H9 (cell line): Measurements from ENCODE around the gene LHPP. TPM values are rescaled to one million over a fixed set of nuclear protein-coding genes. Genes with fewer than 3 reads are reported as not detected.

Experiments
- DNase-seq: peaks from one replicate; pipeline ENCODE4 v3.0.0-alpha.2; 2017
- H2AFZ ChIP-seq: one replicate; pipeline ENCODE4 v1.6.1; 2013; ENCODE audit warnings: mild to moderate bottlenecking, low read length, control low read depth, moderate library complexity
- H2AK5ac ChIP-seq: 2 replicates; pipeline ENCODE4 v1.6.1; 2013; ENCODE audit warnings: low read length, control low read depth, mixed read lengths; ENCODE audit not compliant: insufficient read length
- H2BK120ac ChIP-seq: one replicate; pipeline ENCODE4 v1.6.1; 2013; ENCODE audit warnings: low read depth, mild to moderate bottlenecking, low read length, control low read depth, inconsistent platforms; ENCODE audit not compliant: poor library complexity, severe bottlenecking
- H2BK12ac ChIP-seq: 2 replicates; pipeline ENCODE4 v1.6.1; 2013; ENCODE audit warnings: low read length, control low read depth, mixed read lengths, low read depth; ENCODE audit not compliant: insufficient read length
- H2BK15ac ChIP-seq: 2 replicates; pipeline ENCODE4 v1.6.1; 2013; ENCODE audit warnings: low read depth, low read length, control low read depth
- H2BK20ac ChIP-seq: one replicate; pipeline ENCODE4 v1.6.1; 2013; ENCODE audit warnings: low read depth, mild to moderate bottlenecking, low read length, control low read depth, inconsistent platforms; ENCODE audit not compliant: poor library complexity, severe bottlenecking
- H2BK5ac ChIP-seq: 2 replicates; pipeline ENCODE4 v1.6.1; 2013; ENCODE audit warnings: low read length, control low read depth, mixed read lengths; ENCODE audit not compliant: insufficient read length
- H3K14ac ChIP-seq: 2 replicates; pipeline ENCODE4 v1.6.1; 2013; ENCODE audit warnings: low read length, control low read depth; ENCODE audit not compliant: insufficient read depth
- H3K18ac ChIP-seq: 2 replicates; pipeline ENCODE4 v1.6.1; 2013; ENCODE audit warnings: low read depth, mild to moderate bottlenecking, mixed read lengths, low read length, control low read depth; ENCODE audit not compliant: insufficient read length
- H3K23ac ChIP-seq: 2 replicates; pipeline ENCODE4 v1.6.1; 2013; ENCODE audit warnings: low read length, control low read depth, mixed read lengths, low read depth; ENCODE audit not compliant: insufficient read length
- H3K23me2 ChIP-seq: 2 replicates; pipeline ENCODE4 v1.6.1; 2013; ENCODE audit warnings: low read depth, mild to moderate bottlenecking, mixed read lengths, low read length, control low read depth; ENCODE audit not compliant: insufficient read length, poor library complexity, severe bottlenecking
- H3K27ac ChIP-seq: 2 replicates; pipeline ENCODE4 v1.5.1; 2013; ENCODE audit warnings: low read length, control low read depth, mixed read lengths, low read depth; ENCODE audit not compliant: insufficient read length
- H3K27me3 ChIP-seq: 2 replicates; pipeline ENCODE4 v1.6.1; 2013; ENCODE audit warnings: low read length, control low read depth, inconsistent platforms; ENCODE audit not compliant: insufficient read depth
- H3K4ac ChIP-seq: 2 replicates; pipeline ENCODE4 v1.6.1; 2013; ENCODE audit warnings: low read depth, mild to moderate bottlenecking, control low read depth, inconsistent platforms, low read length, moderate library complexity
- H3K4me1 ChIP-seq: 2 replicates; pipeline ENCODE4 v1.6.1; 2013; ENCODE audit warnings: low read length, control low read depth, inconsistent platforms; ENCODE audit not compliant: insufficient read depth
- H3K4me2 ChIP-seq: 2 replicates; pipeline ENCODE4 v1.6.1; 2013; ENCODE audit warnings: low read length, control low read depth, mixed read lengths; ENCODE audit not compliant: insufficient read length, insufficient read depth
- H3K56ac ChIP-seq: 2 replicates; pipeline ENCODE4 v1.6.1; 2013; ENCODE audit warnings: low read depth, mild to moderate bottlenecking, mixed read lengths, low read length, control low read depth; ENCODE audit not compliant: insufficient read length
- H3K79me1 ChIP-seq: 2 replicates; pipeline ENCODE4 v1.6.1; 2013; ENCODE audit warnings: low read depth, mild to moderate bottlenecking, moderate library complexity, low read length, control low read depth, inconsistent platforms; ENCODE audit not compliant: insufficient read depth, poor library complexity, severe bottlenecking
- H3K79me2 ChIP-seq: 2 replicates; pipeline ENCODE4 v1.6.1; 2013; ENCODE audit warnings: low read length, control low read depth, inconsistent platforms; ENCODE audit not compliant: insufficient read depth
- H3K9ac ChIP-seq: 2 replicates; pipeline ENCODE4 v1.6.1; 2013; ENCODE audit warnings: low read length, control low read depth, mixed read lengths; ENCODE audit not compliant: insufficient read length; ENCODE audit errors: extremely low read depth
- H3K9me3 ChIP-seq: one replicate; pipeline ENCODE4 v1.6.1; 2013; ENCODE audit warnings: low read depth, low read length, inconsistent platforms; ENCODE audit not compliant: control insufficient read depth
- H3T11ph ChIP-seq: one replicate; pipeline ENCODE4 v1.6.1; 2013; ENCODE audit warnings: mild to moderate bottlenecking, low read length, control low read depth, inconsistent platforms
- H4K20me1 ChIP-seq: one replicate; pipeline ENCODE4 v1.6.1; 2013; ENCODE audit not compliant: control insufficient read depth, insufficient read length, insufficient read depth
- H4K5ac ChIP-seq: 2 replicates; pipeline ENCODE4 v1.6.1; 2013; ENCODE audit warnings: low read depth, mild to moderate bottlenecking, mixed read lengths, low read length, control low read depth; ENCODE audit not compliant: insufficient read length
- H4K8ac ChIP-seq: replicated peaks from 2 replicates; pipeline ENCODE4 v1.6.1; 2013; ENCODE audit warnings: low read length, control low read depth, mixed read lengths, low read depth; ENCODE audit not compliant: insufficient read length
- H4K91ac ChIP-seq: 2 replicates; pipeline ENCODE4 v1.6.1; 2013; ENCODE audit warnings: low read depth, mild to moderate bottlenecking, moderate library complexity, mixed read lengths, low read length, control low read depth; ENCODE audit not compliant: insufficient read length
- H3K27ac Mint-ChIP-seq, 3 experiments: 2 replicates in 2 of 3; 3 replicates in 1 of 3; pipeline ENCODE4 v1.8.0; 2020 to 2021; ENCODE audit warnings: mixed read lengths in 3 of 3, mild to moderate bottlenecking in 1 of 3, moderate library complexity in 1 of 3
- H3K27me3 Mint-ChIP-seq: 2 replicates; pipeline ENCODE4 v1.8.0; 2021; ENCODE audit warnings: low read depth, mild to moderate bottlenecking, moderate library complexity, mixed read lengths
- H3K36me3 Mint-ChIP-seq, 3 experiments: 2 replicates in 2 of 3; 3 replicates in 1 of 3; pipeline ENCODE4 v1.8.0; 2020 to 2021; ENCODE audit warnings: low read depth in 3 of 3, mixed read lengths in 3 of 3; ENCODE audit not compliant: insufficient read depth in 1 of 3
- H3K4me1 Mint-ChIP-seq, 2 experiments: 2 replicates each; pipeline ENCODE4 v1.8.0; 2020; ENCODE audit warnings: mixed read lengths in 2 of 2
- H3K4me3 Mint-ChIP-seq, 2 experiments: 2 replicates in 1 of 2; 3 replicates in 1 of 2; pipeline ENCODE4 v1.8.0; 2020 to 2021; ENCODE audit warnings: mild to moderate bottlenecking in 2 of 2, mixed read lengths in 2 of 2, moderate library complexity in 1 of 2
- H3K9me3 Mint-ChIP-seq, 2 experiments: 2 replicates in 1 of 2; 3 replicates in 1 of 2; pipeline ENCODE4 v1.8.0; 2020; ENCODE audit warnings: mild to moderate bottlenecking in 2 of 2, mixed read lengths in 2 of 2, moderate library complexity in 1 of 2
- WGBS: extraction: QIAGEN DNeasy Blood & Tissue Kit; methylation state at CpG from one replicate; pipeline ENCODE4 v1.1.7; 2013; ENCODE audit warnings: missing lambda C conversion rate, low lambda C conversion rate, mixed read lengths; ENCODE audit not compliant: insufficient read length; ENCODE audit errors: extremely low coverage; 5-methylcytosine and 5-hydroxymethylcytosine counted together
- total RNA-seq: library from RNA; stranded (reverse); gene quantifications from 2 replicates; pipeline ENCODE4 v1.2.1, GENCODE V29; 2021
- TF ChIP-seq, protein P1 (sequence below): fragments of 200-600 bp; sonication (generic); conservative IDR thresholded peaks from 3 replicates; pipeline ENCODE4 v1.8.0; 2021; ENCODE audit warnings: antibody characterized with exemption, mild to moderate bottlenecking

LHPP gene
- total RNA-seq, 1 experiment from 2014 or later = 29.6 TPM

DNA sequence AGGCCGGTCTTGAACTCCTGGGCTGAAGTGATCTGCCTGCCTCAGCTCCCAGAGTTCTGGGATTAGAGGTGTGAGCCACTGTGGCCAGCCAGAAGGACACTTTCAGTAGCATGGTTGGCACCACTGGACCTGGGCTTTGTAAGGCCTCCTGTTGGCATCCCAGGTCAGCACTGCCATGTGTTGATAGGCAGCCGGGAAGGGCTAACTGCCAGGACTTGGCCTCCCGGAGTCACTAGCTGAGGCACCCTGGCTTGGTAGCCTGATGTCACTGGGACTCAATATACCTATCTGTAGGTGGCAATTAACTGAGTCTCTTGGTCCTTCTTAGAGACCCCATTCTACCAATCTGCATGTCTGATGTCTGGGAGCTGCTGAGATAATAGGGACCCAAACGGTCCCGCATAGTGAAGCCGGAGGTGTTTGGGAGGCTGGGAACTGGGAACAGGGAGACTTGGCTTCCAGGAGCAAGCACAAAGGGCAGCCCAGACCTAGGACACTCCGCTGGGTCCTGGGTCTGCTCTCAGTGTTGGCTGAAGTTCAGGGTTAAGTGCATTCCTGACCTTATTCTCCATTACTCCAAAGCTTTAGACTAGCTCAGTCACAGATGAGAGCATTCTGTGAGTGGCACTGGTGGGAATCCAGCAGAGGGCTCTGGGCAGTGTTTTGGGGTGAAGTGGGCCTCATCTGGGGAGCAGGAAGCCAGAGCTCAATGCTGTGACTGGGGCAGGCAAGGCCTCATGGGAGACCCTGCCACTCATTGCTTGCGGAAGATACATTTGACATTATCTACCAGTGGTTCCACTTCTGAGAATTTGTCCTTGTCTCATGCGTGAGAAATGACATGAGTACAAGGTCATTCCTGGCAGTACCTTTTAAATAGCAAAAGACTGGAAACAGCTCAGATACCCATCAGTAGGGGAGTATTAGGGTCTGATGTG is 2.7 kb downstream of the LHPP start:
- H3K9me3 ChIP-seq = no peaks in the 10 kb centered on the region
- H3K18ac ChIP-seq = no peak overlapping the region
- Mint-ChIP-seq H3K27ac (peak overlapping the region; percentile 14 to 59 (median 19); a peak in 5 of 7 replicates), H3K36me3 (peaks cover 2 to 5% (median 5%) of the 10 kb centered on the region in 3 experiments; a peak in 6 of 7 replicates), H3K4me1 (peaks cover 49 to 52% of the 10 kb centered on the region in 2 experiments), H3K27me3 (peaks cover 8% of the 10 kb centered on the region), H3K9me3 (no peaks in the 10 kb centered on the region; a peak in 1 of 5 replicates), H3K4me3 (no peak overlapping the region; a peak in 1 of 5 replicates)
- H3K23me2 ChIP-seq = peaks cover 3% of the 10 kb centered on the region
- H3K23ac ChIP-seq = no peak overlapping the region
- H2AK5ac ChIP-seq = no peak overlapping the region
- no peak overlapping the region for H4K91ac ChIP-seq
- H2BK15ac ChIP-seq = no peak overlapping the region
- H4K20me1 ChIP-seq = no peaks in the 10 kb centered on the region
- H2BK5ac ChIP-seq = no peak overlapping the region
- no peak overlapping the region for H3K14ac ChIP-seq
- H2BK12ac ChIP-seq = no peak overlapping the region
- no peaks in the 10 kb centered on the region for H3K79me2 ChIP-seq
- H3K4me2 ChIP-seq = no peak overlapping the region
- no peak overlapping the region for H2BK20ac ChIP-seq
- no peaks in the 10 kb centered on the region for H3K27me3 ChIP-seq
- H2BK120ac ChIP-seq = no peak overlapping the region
- peaks cover 12% of the 10 kb centered on the region; the same call in 1 of the 2 replicates for H3K4me1 ChIP-seq
- no peak overlapping the region for H2AFZ ChIP-seq
- no peak overlapping the region for H4K5ac ChIP-seq
- H3T11ph ChIP-seq = no peak overlapping the region
- no peak overlapping the region for H4K8ac ChIP-seq
- WGBS = no CpG with 5 or more reads among the region's 9 CpGs
- DNase-seq = no peak
- no peak overlapping the region for H3K4ac ChIP-seq
- TF ChIP-seq, protein P1, sequence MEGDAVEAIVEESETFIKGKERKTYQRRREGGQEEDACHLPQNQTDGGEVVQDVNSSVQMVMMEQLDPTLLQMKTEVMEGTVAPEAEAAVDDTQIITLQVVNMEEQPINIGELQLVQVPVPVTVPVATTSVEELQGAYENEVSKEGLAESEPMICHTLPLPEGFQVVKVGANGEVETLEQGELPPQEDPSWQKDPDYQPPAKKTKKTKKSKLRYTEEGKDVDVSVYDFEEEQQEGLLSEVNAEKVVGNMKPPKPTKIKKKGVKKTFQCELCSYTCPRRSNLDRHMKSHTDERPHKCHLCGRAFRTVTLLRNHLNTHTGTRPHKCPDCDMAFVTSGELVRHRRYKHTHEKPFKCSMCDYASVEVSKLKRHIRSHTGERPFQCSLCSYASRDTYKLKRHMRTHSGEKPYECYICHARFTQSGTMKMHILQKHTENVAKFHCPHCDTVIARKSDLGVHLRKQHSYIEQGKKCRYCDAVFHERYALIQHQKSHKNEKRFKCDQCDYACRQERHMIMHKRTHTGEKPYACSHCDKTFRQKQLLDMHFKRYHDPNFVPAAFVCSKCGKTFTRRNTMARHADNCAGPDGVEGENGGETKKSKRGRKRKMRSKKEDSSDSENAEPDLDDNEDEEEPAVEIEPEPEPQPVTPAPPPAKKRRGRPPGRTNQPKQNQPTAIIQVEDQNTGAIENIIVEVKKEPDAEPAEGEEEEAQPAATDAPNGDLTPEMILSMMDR = no peak
- no peak overlapping the region for H3K9ac ChIP-seq
- no peak overlapping the region for H3K27ac ChIP-seq
- H3K79me1 ChIP-seq = no peaks in the 10 kb centered on the region
- H3K56ac ChIP-seq = no peak overlapping the region
